ENCODE results near the gene ENPP6.

DNA sequence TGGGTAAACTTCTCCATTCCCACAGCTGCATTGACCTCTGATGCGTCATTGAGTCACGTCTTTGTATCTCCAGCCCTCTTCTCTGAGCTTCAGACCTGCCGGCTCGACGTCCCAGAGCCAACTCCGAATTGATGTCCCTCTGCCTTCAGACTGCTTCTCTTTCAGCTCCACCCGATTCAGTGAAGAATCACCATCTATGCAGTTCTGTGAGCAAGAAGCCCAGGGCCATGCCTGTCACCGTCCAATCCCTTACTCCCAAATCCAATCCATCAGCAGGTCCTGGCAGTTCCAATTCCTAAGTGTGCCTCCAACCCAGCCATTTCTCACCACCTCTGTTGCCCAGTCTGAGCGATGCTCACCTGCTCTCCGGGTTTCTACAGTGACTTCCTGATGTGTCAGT is 70.7 kb downstream of the ENPP6 start:
- TF ChIP-seq SMC3 (IDR thresholded peaks at IDR 0.05; ENCODE audit: low read length) (no peak), ZFP36 (IDR thresholded peaks at IDR 0.05; ENCODE audit: borderline replicate concordance, low read depth, low read length, partially characterized antibody) (no peak)

All from HepG2 (cell line).